Panc1 (cell line): Measurements from ENCODE around the gene COA6.

ENCODE experiments used
- CTCF ChIP-seq: fragments of 450-650 bp; IDR thresholded peaks from 2 replicates; pipeline ENCODE4 v1.5.1; 2017; ENCODE audit warnings: mild to moderate bottlenecking
- POLR2AphosphoS5 ChIP-seq: IDR thresholded peaks from 2 replicates; pipeline ENCODE4 v1.6.1; 2012; ENCODE audit warnings: mild to moderate bottlenecking, low read depth, low read length, moderate library complexity
- TCF7L2 ChIP-seq: IDR thresholded peaks from 2 replicates; pipeline ENCODE4 v1.6.1; 2011; ENCODE audit warnings: mild to moderate bottlenecking, low read depth, low read length, inconsistent platforms

- TF ChIP-seq CTCF (no peak), TCF7L2 (no peak), POLR2AphosphoS5 (no peak)
Observed at GRCh38 chr1:234412830-234413229, 39.6 kb downstream of the COA6 start.
